ENCODE data around the gene PTPN3.

PTPN3 gene

DNA sequence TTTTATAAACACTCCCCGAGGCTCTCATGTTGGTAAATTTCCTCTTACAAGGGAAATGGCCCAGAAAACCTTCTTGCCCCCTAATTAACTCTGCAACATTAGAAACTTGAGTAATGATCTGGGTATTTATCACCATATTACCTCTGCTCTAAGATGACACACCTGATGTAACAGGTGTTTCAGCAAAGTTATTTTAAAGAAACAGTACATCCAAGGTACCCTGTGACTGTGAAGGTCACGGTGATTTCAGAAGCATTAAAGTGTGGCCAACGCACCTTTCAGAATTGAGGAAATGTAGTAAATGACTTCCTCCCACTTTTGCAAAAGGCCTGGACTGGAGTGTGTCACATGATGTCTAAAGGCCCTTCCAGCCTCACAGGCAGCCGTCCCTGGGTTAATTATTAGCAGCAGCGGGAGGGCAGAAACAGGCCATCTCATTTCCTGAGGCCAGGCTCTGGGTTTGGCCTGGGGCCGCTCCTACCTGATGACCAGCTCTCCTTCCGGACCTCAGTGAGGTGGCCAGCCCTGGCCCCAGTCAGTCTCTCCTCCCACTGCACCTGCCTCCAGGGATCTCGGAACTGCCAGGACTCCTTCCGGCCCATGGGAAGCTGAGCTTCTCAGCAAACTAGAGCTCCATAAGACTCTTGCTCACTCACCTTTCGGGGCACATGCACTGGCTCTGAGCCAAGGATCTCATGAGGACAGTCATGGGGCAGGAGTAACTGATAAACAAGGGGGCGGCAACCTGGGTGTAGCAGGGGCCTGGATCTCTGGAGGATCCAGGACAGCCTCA is 20.7 kb downstream of the PTPN3 start:
- no peak for DNase-seq (ENCODE audit: low read depth)

DNA sequence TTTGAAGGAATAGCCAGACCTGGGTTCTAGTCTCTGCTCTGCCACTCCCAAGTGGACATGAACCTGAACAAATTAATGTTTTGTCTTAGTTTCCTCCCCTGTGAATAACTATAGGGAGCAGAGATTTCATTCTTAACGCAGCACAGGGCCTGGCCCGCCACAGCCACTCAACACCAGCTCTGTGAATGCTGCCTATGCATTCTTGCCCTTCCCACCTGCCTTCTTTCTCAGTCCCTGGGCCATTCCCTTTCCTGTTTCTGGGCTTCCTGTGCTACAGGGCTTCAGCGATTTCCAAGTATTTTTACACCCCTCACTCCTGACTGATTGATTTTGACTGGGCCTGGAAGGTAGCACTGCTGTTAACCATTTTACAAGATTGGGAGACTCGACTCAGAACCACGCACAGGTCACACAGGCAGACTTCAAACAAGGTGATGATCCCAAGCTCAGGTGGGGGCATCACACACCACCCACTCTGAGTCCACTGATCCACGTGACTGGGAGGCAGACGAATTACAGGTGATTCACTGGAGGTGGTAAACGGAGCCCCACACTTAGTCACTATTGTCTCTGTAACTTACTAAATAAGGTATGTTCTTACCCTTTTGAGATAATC is 21.4 kb downstream of the PTPN3 start:
- DNase-seq (ENCODE audit: low read depth): no peak

DNA sequence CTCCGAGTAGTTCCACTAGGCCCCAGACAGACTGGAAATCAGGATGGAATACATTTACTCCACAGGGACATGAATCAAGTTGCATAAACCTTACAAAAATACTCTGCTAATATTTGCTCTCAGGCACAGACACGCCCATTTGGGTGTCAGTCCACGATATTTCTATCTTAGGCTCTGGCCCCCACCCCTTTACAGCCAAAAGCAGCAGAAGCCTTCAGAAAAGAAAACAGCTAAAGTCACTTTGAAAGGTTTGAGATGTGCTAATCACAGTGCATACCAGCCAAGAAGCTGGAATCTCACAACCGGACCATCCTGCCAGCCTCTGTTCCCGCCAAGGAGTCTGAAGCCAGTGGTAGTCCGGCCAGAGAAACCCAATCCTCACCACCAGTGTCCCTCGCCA is 22.6 kb downstream of the PTPN3 start:
- no peak for DNase-seq (ENCODE audit: low read depth)

DNA sequence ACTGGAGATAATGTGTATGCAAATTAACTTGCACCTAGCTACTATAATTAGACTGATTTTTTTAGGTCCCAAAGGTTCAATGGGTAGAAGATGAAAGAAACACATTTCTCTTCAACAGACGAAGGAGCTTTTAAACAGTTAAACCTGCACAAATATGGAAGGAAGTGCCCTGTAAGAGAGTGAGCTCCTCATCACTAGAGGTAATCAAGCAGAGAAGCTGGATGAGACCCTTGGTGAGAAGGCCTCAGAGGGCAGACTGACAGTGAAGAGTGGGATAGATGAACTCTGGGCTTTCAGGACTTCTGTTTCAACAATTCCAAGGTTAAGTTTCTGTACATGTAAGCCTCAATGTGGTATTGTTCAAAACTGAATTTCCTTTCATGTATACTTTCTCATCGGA is 23.2 kb downstream of the PTPN3 start:
- no peak for DNase-seq (ENCODE audit: low read depth)

GRCh38 chr9:109474170-109474569 is 23.9 kb downstream of the PTPN3 start:
- DNase-seq (ENCODE audit: low read depth): no peak

- DNase-seq (ENCODE audit: low read depth): no peak
Observed at GRCh38 chr9:109473329-109473728, 24.8 kb downstream of the PTPN3 start.

GRCh38 chr9:109471475-109472393 is 26.4 kb downstream of the PTPN3 start:
- no peak for DNase-seq (ENCODE audit: low read depth)

GRCh38 chr9:109469646-109470358 is 28.3 kb downstream of the PTPN3 start:
- DNase-seq (ENCODE audit: low read depth): peak; percentile 79

GRCh38 chr9:109468927-109469326 is 29.2 kb downstream of the PTPN3 start:
- DNase-seq (ENCODE audit: low read depth): no peak

GRCh38 chr9:109467936-109468335 is 30.2 kb downstream of the PTPN3 start:
- peak; percentile 14 for DNase-seq (ENCODE audit: low read depth)

- DNase-seq (ENCODE audit: low read depth): peak; percentile 24
Observed at GRCh38 chr9:109466623-109467590, 31.2 kb downstream of the PTPN3 start.

DNA sequence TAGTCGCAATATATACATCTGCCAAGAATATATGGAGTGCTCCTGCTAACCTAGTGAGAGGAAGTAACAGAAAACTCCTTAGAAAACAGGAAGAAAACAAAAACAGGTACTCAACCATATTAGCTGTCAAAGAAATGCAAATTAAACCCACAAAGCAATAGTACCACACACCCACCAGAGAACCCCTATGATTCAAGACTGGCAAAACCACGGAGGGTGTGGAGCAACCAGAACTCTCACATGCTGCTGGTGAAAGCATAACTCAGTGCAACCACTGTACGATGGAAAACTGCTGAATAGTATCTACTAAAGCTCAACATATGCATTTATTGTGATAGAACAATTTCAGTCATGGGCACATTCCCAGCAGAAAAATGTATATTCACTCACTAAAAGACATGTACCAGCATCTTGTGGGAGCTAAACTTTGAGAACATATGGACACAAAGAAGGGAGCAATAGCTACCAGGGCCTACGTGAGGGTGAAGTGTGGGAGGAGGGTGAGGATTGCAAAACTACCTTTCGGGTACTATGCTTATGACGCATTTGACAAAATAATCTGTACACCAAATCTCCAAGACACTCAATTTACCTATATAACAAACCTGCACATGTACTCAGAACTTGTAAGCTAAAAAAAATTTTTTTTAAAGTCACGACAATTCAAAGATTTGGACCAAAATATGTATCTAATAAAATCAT is 34.0 kb downstream of the PTPN3 start:
- no peak for DNase-seq (ENCODE audit: low read depth)

GRCh38 chr9:109460576-109460975 is 37.5 kb downstream of the PTPN3 start:
- DNase-seq (ENCODE audit: low read depth): no peak

DNA sequence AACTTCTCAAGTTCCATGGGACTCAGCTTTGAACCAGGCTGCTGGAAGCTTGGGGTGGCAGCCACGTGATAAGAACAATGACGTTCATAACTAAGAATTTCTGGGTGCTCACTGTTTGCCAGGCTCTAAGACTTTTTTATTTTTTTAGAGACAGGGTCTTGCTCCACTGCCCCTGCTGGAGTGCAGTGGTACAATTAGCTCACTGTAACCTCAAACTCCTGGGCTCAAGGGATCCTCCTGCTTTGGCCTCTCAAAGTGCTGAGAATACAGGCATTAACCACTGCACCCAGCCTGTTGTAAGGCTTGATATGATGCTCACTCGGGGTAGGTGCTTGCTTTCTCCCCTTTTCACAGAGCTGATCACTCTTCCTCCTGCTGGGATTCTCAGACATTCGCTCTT is 38.7 kb downstream of the PTPN3 start:
- DNase-seq (ENCODE audit: low read depth): no peak

GRCh38 chr9:109458453-109459211 is 39.5 kb downstream of the PTPN3 start:
- DNase-seq (ENCODE audit: low read depth): no peak

DNA sequence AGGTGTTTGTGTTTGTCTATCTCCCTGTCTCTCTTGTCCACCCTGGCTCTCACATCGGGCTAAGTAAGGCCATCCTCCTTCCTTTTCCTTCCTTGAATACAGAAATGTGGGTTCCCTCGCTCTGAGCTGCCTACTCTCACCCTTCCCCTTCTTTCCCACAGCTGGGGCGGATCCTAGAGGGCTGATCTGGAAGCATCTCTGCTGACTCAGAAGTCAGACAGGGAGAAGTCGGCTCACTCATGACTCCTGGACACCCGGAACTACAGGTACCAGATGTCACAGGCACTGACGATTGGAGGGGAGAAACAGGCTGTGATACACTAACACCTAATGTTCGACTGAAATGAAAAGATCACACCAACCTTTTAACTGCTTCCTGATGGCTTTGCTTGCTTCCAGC is 41.3 kb downstream of the PTPN3 start:
- DNase-seq (ENCODE audit: low read depth): no peak

DNA sequence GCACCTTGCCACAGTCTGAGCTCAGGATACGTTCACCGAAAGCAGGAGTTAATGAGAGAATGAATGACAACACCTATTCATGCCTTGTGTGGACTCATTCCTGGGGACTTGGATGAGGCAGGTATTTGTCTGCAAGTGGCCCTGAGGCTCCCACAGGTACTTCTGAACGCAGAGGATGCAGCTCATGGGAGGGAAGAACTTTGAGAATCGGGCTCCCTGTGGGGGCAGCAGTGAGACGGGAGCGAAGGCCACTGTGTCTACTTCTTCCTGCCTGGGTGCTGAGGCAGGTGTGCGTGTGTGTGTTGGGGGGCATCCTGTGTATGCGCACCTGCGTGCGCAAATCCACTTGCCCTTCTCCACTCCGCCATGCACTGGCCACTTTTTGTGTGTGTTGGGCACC is 42.2 kb downstream of the PTPN3 start:
- DNase-seq (ENCODE audit: low read depth): no peak

- DNase-seq (ENCODE audit: low read depth): no peak
Observed at GRCh38 chr9:109455391-109455790, 42.7 kb downstream of the PTPN3 start.

DNA sequence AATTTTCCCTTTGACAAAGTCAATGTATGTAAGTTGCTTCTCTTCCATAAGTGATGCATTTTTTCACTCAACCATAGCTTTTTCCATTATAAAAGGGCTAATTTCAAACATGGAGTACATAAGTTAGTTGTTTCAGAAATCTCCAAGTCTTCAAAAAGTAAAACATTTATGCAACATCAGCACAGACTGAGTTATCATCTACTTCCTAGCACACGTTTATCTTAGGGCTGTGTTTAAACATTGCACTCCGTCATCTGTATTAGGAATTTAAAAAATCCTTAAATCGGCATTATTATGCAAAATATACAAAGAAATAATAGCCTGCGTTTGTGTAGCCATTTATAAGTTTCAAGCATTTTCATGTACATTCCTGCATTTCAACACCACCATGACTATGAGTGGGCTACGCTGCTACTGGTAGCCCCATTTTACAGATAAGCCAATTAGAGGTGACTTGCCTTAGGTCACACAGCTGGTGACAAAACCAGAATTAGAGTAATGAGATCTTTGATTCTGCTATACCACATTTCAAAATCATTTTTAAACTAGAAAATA is 43.4 kb downstream of the PTPN3 start:
- DNase-seq (ENCODE audit: low read depth): no peak
